ENCODE measurements around the gene NOP10. TPM values are rescaled to one million over a fixed set of nuclear protein-coding genes. Genes with fewer than 3 reads are reported as not detected.
"Not testable (repeated sequence)": the region's sequence is repeated elsewhere in the genome, so short reads cannot be mapped to it uniquely, and the experiment has no call there.

The NOP10 gene
- total RNA-seq, 2 donors from 2014 or later: 193 to 207 TPM

DNA sequence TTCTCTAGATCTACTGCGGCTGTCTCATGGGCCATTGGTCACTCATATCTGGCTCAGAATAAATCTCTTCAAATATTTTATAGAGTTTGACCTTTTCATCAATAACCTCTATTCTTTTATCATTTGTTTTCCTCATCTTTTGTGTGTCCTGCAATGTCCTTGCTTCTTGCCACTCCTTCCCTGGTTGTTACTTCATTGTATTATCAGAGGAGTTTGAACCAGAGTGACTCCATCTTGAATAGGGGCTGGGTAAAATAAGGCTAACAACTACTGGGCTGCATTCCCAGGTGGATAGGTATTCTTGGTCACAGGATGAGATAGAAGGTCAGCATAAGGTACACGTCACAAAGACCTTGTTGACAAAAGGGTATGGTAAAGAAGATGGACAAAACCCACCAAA lies 33.9 kb upstream of the NOP10 start:
- 83 to 93% methylated on average over 1 to 2 of the region's 2 CpGs for WGBS, 2 experiments (ENCODE audit: insufficient coverage in 1 of 2, insufficient read length in 1 of 2)
- Histone ChIP-seq H3K27ac (ENCODE audit: low read depth, low read length) (no peak overlapping the region), H3K4me1 (ENCODE audit: control insufficient read depth, insufficient read depth, low read length) (no peaks in the 10 kb centered on the region), H3K9ac (ENCODE audit: extremely low read depth, low read length, poor library complexity, severe bottlenecking) (no peak overlapping the region), H3K36me3 (ENCODE audit: control insufficient read depth, insufficient read depth, low read length) (no peaks in the 10 kb centered on the region), H3K27me3 (ENCODE audit: control insufficient read depth, insufficient read depth, low read length, poor library complexity, severe bottlenecking) (no peaks in the 10 kb centered on the region), H3K4me3 (ENCODE audit: low read length) (no peak overlapping the region), H3K9me3 (ENCODE audit: control insufficient read depth, low read length) (peaks cover 5% of the 10 kb centered on the region)
- TF ChIP-seq, protein P1, sequence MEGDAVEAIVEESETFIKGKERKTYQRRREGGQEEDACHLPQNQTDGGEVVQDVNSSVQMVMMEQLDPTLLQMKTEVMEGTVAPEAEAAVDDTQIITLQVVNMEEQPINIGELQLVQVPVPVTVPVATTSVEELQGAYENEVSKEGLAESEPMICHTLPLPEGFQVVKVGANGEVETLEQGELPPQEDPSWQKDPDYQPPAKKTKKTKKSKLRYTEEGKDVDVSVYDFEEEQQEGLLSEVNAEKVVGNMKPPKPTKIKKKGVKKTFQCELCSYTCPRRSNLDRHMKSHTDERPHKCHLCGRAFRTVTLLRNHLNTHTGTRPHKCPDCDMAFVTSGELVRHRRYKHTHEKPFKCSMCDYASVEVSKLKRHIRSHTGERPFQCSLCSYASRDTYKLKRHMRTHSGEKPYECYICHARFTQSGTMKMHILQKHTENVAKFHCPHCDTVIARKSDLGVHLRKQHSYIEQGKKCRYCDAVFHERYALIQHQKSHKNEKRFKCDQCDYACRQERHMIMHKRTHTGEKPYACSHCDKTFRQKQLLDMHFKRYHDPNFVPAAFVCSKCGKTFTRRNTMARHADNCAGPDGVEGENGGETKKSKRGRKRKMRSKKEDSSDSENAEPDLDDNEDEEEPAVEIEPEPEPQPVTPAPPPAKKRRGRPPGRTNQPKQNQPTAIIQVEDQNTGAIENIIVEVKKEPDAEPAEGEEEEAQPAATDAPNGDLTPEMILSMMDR (conservative IDR thresholded peaks at IDR 0.05): no peak
- Mint-ChIP-seq H3K4me3 (no peak overlapping the region), H3K9me3 (peaks cover 16% of the 10 kb centered on the region), H3K4me1 (peaks cover 7% of the 10 kb centered on the region), H3K36me3 (ENCODE audit: low read depth) (no peaks in the 10 kb centered on the region), H3K27ac (no peak overlapping the region), H3K27me3 (ENCODE audit: insufficient read depth) (peaks cover 7% of the 10 kb centered on the region)
- no peak for DNase-seq

DNA sequence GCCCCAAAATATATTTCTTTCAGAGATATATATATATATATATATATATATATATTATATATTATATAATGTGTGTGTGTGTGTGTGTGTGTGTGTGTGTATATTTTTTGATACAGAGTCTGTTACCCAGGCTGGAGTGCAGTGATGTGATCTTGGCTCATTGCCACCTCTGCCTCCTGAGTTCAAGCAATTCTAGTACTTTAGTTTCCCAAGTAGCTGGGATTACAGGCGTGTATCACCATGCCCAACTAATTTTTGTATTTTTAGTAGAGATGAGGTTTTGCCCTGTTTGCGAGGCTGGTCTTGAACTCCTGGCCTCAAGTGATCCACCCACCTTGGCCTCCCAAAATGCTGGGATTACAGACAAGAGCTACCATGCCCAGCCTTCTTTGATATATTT lies 32.6 kb upstream of the NOP10 start:
- H3K4me3 ChIP-seq (ENCODE audit: low read length); H3K27ac Mint-ChIP-seq; H3K4me3 Mint-ChIP-seq; H3K36me3 Mint-ChIP-seq (ENCODE audit: low read depth); DNase-seq; H3K27me3 Mint-ChIP-seq (ENCODE audit: insufficient read depth); H3K36me3 ChIP-seq (ENCODE audit: control insufficient read depth, insufficient read depth, low read length); H3K9ac ChIP-seq (ENCODE audit: extremely low read depth, low read length, poor library complexity, severe bottlenecking); H3K27me3 ChIP-seq (ENCODE audit: control insufficient read depth, insufficient read depth, low read length, poor library complexity, severe bottlenecking); H3K4me1 Mint-ChIP-seq; H3K27ac ChIP-seq (ENCODE audit: low read depth, low read length); H3K4me1 ChIP-seq (ENCODE audit: control insufficient read depth, insufficient read depth, low read length): not testable (repeated sequence)
- WGBS, 2 experiments (ENCODE audit: insufficient coverage in 1 of 2, insufficient read length in 1 of 2): 80 to 100% methylated on average over 1 to 2 of the region's 2 CpGs
- peaks cover 21% of the 10 kb centered on the region for H3K9me3 Mint-ChIP-seq
- H3K9me3 ChIP-seq (ENCODE audit: control insufficient read depth, low read length): peaks cover 11% of the 10 kb centered on the region

DNA sequence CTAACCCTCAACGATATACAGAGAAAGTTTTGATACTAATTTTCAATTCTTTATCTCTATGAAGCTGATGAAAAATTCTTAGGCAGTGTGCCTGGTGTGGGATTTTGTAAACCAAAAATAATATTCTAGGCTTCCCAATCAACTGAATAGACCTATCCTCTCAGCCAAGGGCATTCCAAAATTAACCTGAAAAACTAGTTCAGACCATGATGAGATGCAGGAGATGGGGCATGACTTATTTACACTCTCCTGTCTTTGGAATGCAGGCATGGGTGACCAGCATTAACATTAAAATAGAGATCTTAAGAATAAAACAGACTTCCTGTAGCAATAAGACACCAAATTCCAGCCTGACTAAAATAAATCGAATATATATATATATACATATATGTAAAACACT lies 31.9 kb upstream of the NOP10 start:
- no CpG with 5 or more reads among the region's 2 CpGs for WGBS, 2 experiments (ENCODE audit: insufficient coverage in 1 of 2, insufficient read length in 1 of 2)
- H3K27ac Mint-ChIP-seq: no peak overlapping the region

More for the DNA sequence above, 31.9 kb upstream of the NOP10 start:
- H3K9me3 Mint-ChIP-seq: peaks cover 21% of the 10 kb centered on the region
- no peaks in the 10 kb centered on the region for H3K36me3 Mint-ChIP-seq (ENCODE audit: low read depth)
- no peak overlapping the region for H3K4me3 Mint-ChIP-seq
- no peaks in the 10 kb centered on the region for H3K36me3 ChIP-seq (ENCODE audit: control insufficient read depth, insufficient read depth, low read length)
- H3K27me3 ChIP-seq (ENCODE audit: control insufficient read depth, insufficient read depth, low read length, poor library complexity, severe bottlenecking): no peaks in the 10 kb centered on the region
- H3K9ac ChIP-seq (ENCODE audit: extremely low read depth, low read length, poor library complexity, severe bottlenecking): no peak overlapping the region
- no peak overlapping the region for H3K27ac ChIP-seq (ENCODE audit: low read depth, low read length)
- peaks cover 11% of the 10 kb centered on the region for H3K27me3 Mint-ChIP-seq (ENCODE audit: insufficient read depth)
- DNase-seq: no peak
- peaks cover 7% of the 10 kb centered on the region for H3K4me1 Mint-ChIP-seq
- H3K9me3 ChIP-seq (ENCODE audit: control insufficient read depth, low read length): peaks cover 11% of the 10 kb centered on the region
- H3K4me3 ChIP-seq (ENCODE audit: low read length): no peak overlapping the region
- no peaks in the 10 kb centered on the region for H3K4me1 ChIP-seq (ENCODE audit: control insufficient read depth, insufficient read depth, low read length)
- TF ChIP-seq, protein P1 (conservative IDR thresholded peaks at IDR 0.05): no peak

Measured in endodermal cell (in vitro differentiated cells).